Body of pancreas (tissue), 4 donors: Measurements from ENCODE around the gene MOSPD3.

ENCODE experiments used
- CTCF ChIP-seq, 7 experiments: fragments of 450-650 bp in 4 of 7; fragments of 200-600 bp in 3 of 7; sonication (generic) in 3 of 7; IDR thresholded peaks; one replicate each; pipeline ENCODE4 v1.5.1; 2016 to 2019; ENCODE audit warnings: antibody characterized with exemption in 7 of 7
- POLR2A ChIP-seq, 3 donors: fragments of 450-650 bp; IDR thresholded peaks; one replicate each; pipeline ENCODE4 v1.6.1; 2016; ENCODE audit warnings: antibody characterized with exemption in 3 of 3, mild to moderate bottlenecking in 2 of 3

GRCh38 chr7:100565133-100565571, 47.2 kb upstream of the MOSPD3 start:
- TF ChIP-seq CTCF (IDR thresholded peaks at IDR 0.05) (no peak), POLR2A (IDR thresholded peaks at IDR 0.05) (no peak)
